ENCODE results near the gene HRCT1.
"Not testable (repeated sequence)": the region's sequence is repeated elsewhere in the genome, so short reads cannot be mapped to it uniquely, and the experiment has no call there.

The HRCT1 gene

GRCh38 chr9:35892051-35892450, 14.0 kb upstream of the HRCT1 start:
- no peak overlapping the region for H3K4me3 ChIP-seq (ENCODE audit: low read depth, low read length)

- no peak overlapping the region for H3K4me3 ChIP-seq (ENCODE audit: low read depth, low read length)
Measured at GRCh38 chr9:35896570-35896969, 9.4 kb upstream of the HRCT1 start.

- H3K4me3 ChIP-seq (ENCODE audit: low read depth, low read length): not testable (repeated sequence)
Measured at GRCh38 chr9:35897376-35898099, 8.5 kb upstream of the HRCT1 start.

- H3K4me3 ChIP-seq (ENCODE audit: low read depth, low read length): no peak overlapping the region
Measured at GRCh38 chr9:35898337-35898736, 7.7 kb upstream of the HRCT1 start.

GRCh38 chr9:35899021-35899420, 7.0 kb upstream of the HRCT1 start:
- no peak overlapping the region for H3K4me3 ChIP-seq (ENCODE audit: low read depth, low read length)

- H3K4me3 ChIP-seq (ENCODE audit: low read depth, low read length): no peak overlapping the region
Measured at GRCh38 chr9:35903049-35903448, 3.0 kb upstream of the HRCT1 start.

GRCh38 chr9:35904338-35904737, 1.7 kb upstream of the HRCT1 start:
- H3K4me3 ChIP-seq (ENCODE audit: low read depth, low read length): no peak overlapping the region

GRCh38 chr9:35905051-35905781, 786 bp upstream of the HRCT1 start:
- H3K4me3 ChIP-seq (ENCODE audit: low read depth, low read length): no peak overlapping the region

- H3K4me3 ChIP-seq (ENCODE audit: low read depth, low read length): no peak overlapping the region
Measured at GRCh38 chr9:35906923-35907699, 1.1 kb downstream of the HRCT1 start.

- no peak overlapping the region for H3K4me3 ChIP-seq (ENCODE audit: low read depth, low read length)
Measured at GRCh38 chr9:35907711-35908503, 1.9 kb downstream of the HRCT1 start.

GRCh38 chr9:35908504-35909125, 2.6 kb downstream of the HRCT1 start:
- no peak overlapping the region for H3K4me3 ChIP-seq (ENCODE audit: low read depth, low read length)

GRCh38 chr9:35909274-35909673, 3.3 kb downstream of the HRCT1 start, which contains the start of gene SPAAR:
Gene SPAAR (plus strand): TSS chr9:35909490. CDS start chr9:35910464, 974 bp downstream.
- no peak within 1 kb of the TSS for H3K4me3 ChIP-seq (ENCODE audit: low read depth, low read length)

GRCh38 chr9:35909687-35910612, 3.9 kb downstream of the HRCT1 start:
- no peak overlapping the region for H3K4me3 ChIP-seq (ENCODE audit: low read depth, low read length)

- H3K4me3 ChIP-seq (ENCODE audit: low read depth, low read length): no peak overlapping the region
Measured at GRCh38 chr9:35910613-35911359, 4.8 kb downstream of the HRCT1 start.

- no peak overlapping the region for H3K4me3 ChIP-seq (ENCODE audit: low read depth, low read length)
Measured at GRCh38 chr9:35911690-35912089, 5.7 kb downstream of the HRCT1 start.

- no peak overlapping the region for H3K4me3 ChIP-seq (ENCODE audit: low read depth, low read length)
Measured at GRCh38 chr9:35912791-35913400, 6.9 kb downstream of the HRCT1 start.

- not testable (repeated sequence) for H3K4me3 ChIP-seq (ENCODE audit: low read depth, low read length)
Measured at GRCh38 chr9:35913429-35913828, 7.4 kb downstream of the HRCT1 start.

- no peak overlapping the region for H3K4me3 ChIP-seq (ENCODE audit: low read depth, low read length)
Measured at GRCh38 chr9:35914301-35914807, 8.4 kb downstream of the HRCT1 start.

Data from iPS-11a (cell line).